DMS 273 treated with DMSO at 0.1 percent for 48 hours (cell line): Measurements from ENCODE around the gene HYCC1.
"Not testable (repeated sequence)": the region's sequence is repeated elsewhere in the genome, so short reads cannot be mapped to it uniquely, and the experiment has no call there.

Experiments used
- DNase-seq: peaks from one replicate; lab custom pipeline; 2025; lab: John Stamatoyannopoulos, UW

The HYCC1 gene

GRCh38 chr7:22983257-22983855 is 30.6 kb downstream of the HYCC1 start:
- no peak for DNase-seq

DNA sequence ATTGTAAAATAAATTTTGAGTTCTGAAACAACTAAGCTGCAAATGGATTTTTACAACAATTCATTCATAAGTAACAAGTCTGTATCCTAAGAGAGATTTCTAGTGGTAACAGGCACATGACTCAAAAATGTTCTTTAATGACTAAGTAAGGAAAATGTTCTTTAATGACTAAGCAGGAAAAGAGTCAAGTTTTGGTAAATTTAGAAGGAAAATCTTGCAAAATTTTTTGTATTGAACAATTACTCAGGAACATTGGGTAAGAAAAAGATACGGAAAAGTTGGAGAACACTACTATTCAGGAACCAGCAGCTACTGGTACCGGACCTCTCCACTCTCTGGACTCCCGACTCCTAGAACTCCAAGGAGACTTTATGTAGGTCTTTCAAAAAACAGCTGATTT is 33.5 kb downstream of the HYCC1 start:
- no peak for DNase-seq

DNA sequence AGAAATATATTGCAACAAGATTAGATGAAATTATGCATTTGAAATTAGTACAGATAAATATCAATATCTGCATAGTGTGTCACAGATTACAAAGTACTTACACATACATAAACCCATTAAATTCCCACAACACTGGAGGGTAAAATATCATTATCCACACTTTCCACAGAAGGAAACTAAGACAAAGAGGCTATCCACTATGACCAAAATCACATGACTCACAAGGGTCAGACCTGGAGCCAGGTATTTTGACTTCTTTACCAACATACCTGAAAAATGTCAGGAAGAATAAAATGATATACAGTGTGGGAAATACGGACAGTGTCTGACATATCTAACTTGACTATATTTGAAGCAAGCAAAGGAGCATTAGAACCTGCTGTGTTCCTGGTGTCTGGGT is 34.1 kb downstream of the HYCC1 start:
- DNase-seq: no peak

DNA sequence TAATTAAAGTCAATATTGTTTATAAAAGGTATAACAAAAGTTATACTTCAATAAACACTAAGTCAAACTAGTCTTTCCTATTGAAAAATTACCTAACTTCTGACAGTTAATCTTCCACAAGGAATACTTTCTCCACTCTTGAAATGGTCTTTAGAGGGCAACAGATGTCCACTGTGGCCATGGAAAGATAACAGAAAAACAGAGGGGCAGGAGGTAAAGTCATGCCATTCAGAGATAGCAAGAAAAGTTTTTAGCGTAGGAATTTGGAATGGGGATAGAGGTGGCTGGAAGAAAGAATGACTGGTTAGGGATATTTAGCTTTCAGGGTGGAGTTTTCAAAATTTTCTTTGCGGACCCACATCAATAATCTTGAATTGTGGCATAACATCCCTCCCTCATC is 34.7 kb downstream of the HYCC1 start:
- no peak for DNase-seq

DNA sequence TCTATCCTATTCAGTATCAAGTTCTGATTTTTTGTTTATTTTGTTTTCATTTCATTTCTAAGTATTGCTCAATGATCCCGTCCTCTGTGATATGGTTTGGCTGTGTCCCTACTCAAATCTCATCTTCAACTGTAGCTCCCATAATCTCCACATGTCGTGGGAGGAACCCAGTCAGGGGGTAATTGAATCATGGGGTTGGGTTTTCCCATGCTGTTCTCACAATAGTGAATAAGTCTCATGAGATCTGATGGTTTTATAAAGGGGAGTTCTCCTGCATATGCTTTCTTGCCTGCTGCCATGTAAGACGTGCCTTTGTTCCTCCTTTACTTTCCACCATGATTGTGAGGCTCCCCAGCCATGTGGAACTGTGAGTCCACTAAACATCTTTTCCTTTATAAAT is 39.3 kb downstream of the HYCC1 start:
- DNase-seq: not testable (repeated sequence)

DNA sequence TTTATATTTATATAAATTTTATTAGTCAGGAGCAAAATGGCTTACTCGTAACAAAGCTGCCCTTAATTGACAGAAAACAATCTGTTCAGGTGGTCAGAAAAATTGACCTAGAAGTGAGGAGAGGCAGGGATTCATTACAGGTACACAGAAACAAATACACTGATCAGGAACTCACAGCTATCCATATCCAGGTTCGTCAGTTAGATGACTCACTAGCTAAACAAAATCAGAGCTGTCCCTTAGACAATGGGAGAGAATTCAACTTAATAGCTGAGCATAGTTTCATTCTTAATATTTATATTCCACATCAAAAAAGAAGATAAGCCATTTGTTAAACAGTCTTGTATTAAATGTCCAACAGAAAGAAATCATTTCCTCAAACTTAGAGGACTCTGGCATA is 41.7 kb downstream of the HYCC1 start:
- DNase-seq: no peak

GRCh38 chr7:22969010-22969431 is 44.9 kb downstream of the HYCC1 start:
- DNase-seq: no peak
